ENCODE measurements around the gene UQCC3. TPM values are rescaled to one million over a fixed set of nuclear protein-coding genes. Genes with fewer than 3 reads are reported as not detected.

The UQCC3 gene
- total RNA-seq (12.1 and 14.0 TPM in 2 replicates), polyA plus RNA-seq (4.7 and 7.3 TPM in 2 replicates), polyA minus RNA-seq (ENCODE audit: low replicate concordance) (0.63 and 2.7 TPM in 2 replicates)
- polyA plus RNA-seq (2012) = 10.3 and 15.9 TPM in 2 replicates

GRCh38 chr11:62671608-62672389 lies at the start of gene UQCC3, which contains the start of gene LBHD1:
Gene UQCC3 (plus strand): TSS chr11:62671673. CDS start chr11:62671746, 73 bp downstream.
Gene LBHD1 (minus strand): TSS chr11:62672267. CDS start chr11:62670031, 2,236 bp downstream.
- H3K79me2 ChIP-seq (ENCODE audit: control insufficient read depth, insufficient read depth, low read length) = peaks cover 12% of the 10 kb centered on the region
- peak; percentile 88 to 92 for DNase-seq (ENCODE audit: low read depth in 2 of 2)
- peaks cover 9% of the 10 kb centered on the region for H3K36me3 ChIP-seq (ENCODE audit: control insufficient read depth, insufficient read depth, low read length)
- H3K27me3 ChIP-seq (ENCODE audit: control insufficient read depth, insufficient read depth, low read length) = no peaks in the 10 kb centered on the region
- H2AFZ ChIP-seq (ENCODE audit: low read length) = peak within 1 kb of the TSS; percentile 68
- H3K9ac ChIP-seq (ENCODE audit: insufficient read depth, low read length) = peak within 1 kb of the TSS; percentile 66
- no peaks in the 10 kb centered on the region for H3K9me3 ChIP-seq (ENCODE audit: control insufficient read depth, insufficient read depth, low read depth, low read length)
- no peak for TF ChIP-seq CTCF (conservative IDR thresholded peaks at IDR 0.05 in 1 of 2, IDR thresholded peaks at IDR 0.05 in 1 of 2; ENCODE audit: low read depth in 1 of 2, low read length in 2 of 2)
- H3K4me3 ChIP-seq (replicated peaks in 1 of 4; ENCODE audit: control extremely low read depth in 1 of 4, insufficient read depth in 1 of 4, low read depth in 3 of 4, low read length in 4 of 4) = peak within 1 kb of the TSS; percentile 51 to 92 (median 66)
- H3K4me2 ChIP-seq (ENCODE audit: extremely low read depth, insufficient read depth, low read length) = peak within 1 kb of the TSS; percentile 88
- H3K4me1 ChIP-seq (ENCODE audit: control insufficient read depth, extremely low read depth, insufficient read depth, low read length) = peaks cover 2% of the 10 kb centered on the region
- H4K20me1 ChIP-seq (ENCODE audit: control insufficient read depth, extremely low read depth, insufficient read depth, low read length) = no peaks in the 10 kb centered on the region
- H3K27ac ChIP-seq (ENCODE audit: insufficient read depth, low read length) = peak within 1 kb of the TSS; percentile 70

- H3K27me3 ChIP-seq (ENCODE audit: control insufficient read depth, insufficient read depth, low read length) = no peaks in the 10 kb centered on the region
- H3K36me3 ChIP-seq (ENCODE audit: control insufficient read depth, insufficient read depth, low read length) = peaks cover 5% of the 10 kb centered on the region
- no peaks in the 10 kb centered on the region for H3K9me3 ChIP-seq (ENCODE audit: control insufficient read depth, insufficient read depth, low read depth, low read length)
- peaks cover 4% of the 10 kb centered on the region for H3K4me1 ChIP-seq (ENCODE audit: control insufficient read depth, extremely low read depth, insufficient read depth, low read length)
- H3K4me3 ChIP-seq (replicated peaks in 1 of 4; ENCODE audit: control extremely low read depth in 1 of 4, insufficient read depth in 1 of 4, low read depth in 3 of 4, low read length in 4 of 4) = peak overlapping the region in 2 of 4 experiments; percentile 37 to 84
- peak overlapping the region; percentile 70 for H3K27ac ChIP-seq (ENCODE audit: insufficient read depth, low read length)
- H4K20me1 ChIP-seq (ENCODE audit: control insufficient read depth, extremely low read depth, insufficient read depth, low read length) = no peaks in the 10 kb centered on the region
- DNase-seq (ENCODE audit: low read depth in 2 of 2) = no peak
- TF ChIP-seq EZH2 (IDR thresholded peaks at IDR 0.05; ENCODE audit: low read length, missing control alignments) (no peak), CTCF (conservative IDR thresholded peaks at IDR 0.05 in 1 of 2, IDR thresholded peaks at IDR 0.05 in 1 of 2; ENCODE audit: low read depth in 1 of 2, low read length in 2 of 2) (no peak)
- H3K9ac ChIP-seq (ENCODE audit: insufficient read depth, low read length) = no peak overlapping the region
- no peak overlapping the region for H2AFZ ChIP-seq (ENCODE audit: low read length)
- H3K4me2 ChIP-seq (ENCODE audit: extremely low read depth, insufficient read depth, low read length) = peak overlapping the region; percentile 36
- peaks cover 4% of the 10 kb centered on the region for H3K79me2 ChIP-seq (ENCODE audit: control insufficient read depth, insufficient read depth, low read length)
Measured at GRCh38 chr11:62622476-62623089, 48.9 kb upstream of the UQCC3 start.

- no peak overlapping the region for H3K4me3 ChIP-seq (replicated peaks in 1 of 4; ENCODE audit: control extremely low read depth in 1 of 4, insufficient read depth in 1 of 4, low read depth in 3 of 4, low read length in 4 of 4)
- H3K4me1 ChIP-seq (ENCODE audit: control insufficient read depth, extremely low read depth, insufficient read depth, low read length) = no peaks in the 10 kb centered on the region
- H2AFZ ChIP-seq (ENCODE audit: low read length) = no peak overlapping the region
- H3K9ac ChIP-seq (ENCODE audit: insufficient read depth, low read length) = no peak overlapping the region
- H3K4me2 ChIP-seq (ENCODE audit: extremely low read depth, insufficient read depth, low read length) = no peak overlapping the region
- no peaks in the 10 kb centered on the region for H3K79me2 ChIP-seq (ENCODE audit: control insufficient read depth, insufficient read depth, low read length)
- H3K27me3 ChIP-seq (ENCODE audit: control insufficient read depth, insufficient read depth, low read length) = no peaks in the 10 kb centered on the region
- no peaks in the 10 kb centered on the region for H3K9me3 ChIP-seq (ENCODE audit: control insufficient read depth, insufficient read depth, low read depth, low read length)
- DNase-seq (ENCODE audit: low read depth in 2 of 2) = no peak
- no peak overlapping the region for H3K27ac ChIP-seq (ENCODE audit: insufficient read depth, low read length)
- TF ChIP-seq EZH2 (IDR thresholded peaks at IDR 0.05; ENCODE audit: low read length, missing control alignments) (no peak), CTCF (conservative IDR thresholded peaks at IDR 0.05 in 1 of 2, IDR thresholded peaks at IDR 0.05 in 1 of 2; ENCODE audit: low read depth in 1 of 2, low read length in 2 of 2) (no peak)
- peaks cover 31% of the 10 kb centered on the region for H3K36me3 ChIP-seq (ENCODE audit: control insufficient read depth, insufficient read depth, low read length)
- H4K20me1 ChIP-seq (ENCODE audit: control insufficient read depth, extremely low read depth, insufficient read depth, low read length) = no peaks in the 10 kb centered on the region
Measured at GRCh38 chr11:62627713-62628112, 43.8 kb upstream of the UQCC3 start.
